ENCODE measurements around the gene UBE2E2. TPM values are rescaled to one million over a fixed set of nuclear protein-coding genes. Genes with fewer than 3 reads are reported as not detected.

UBE2E2 gene
- total RNA-seq, 2 donors from 2014 or later = 23.2 to 34.5 TPM

DNA sequence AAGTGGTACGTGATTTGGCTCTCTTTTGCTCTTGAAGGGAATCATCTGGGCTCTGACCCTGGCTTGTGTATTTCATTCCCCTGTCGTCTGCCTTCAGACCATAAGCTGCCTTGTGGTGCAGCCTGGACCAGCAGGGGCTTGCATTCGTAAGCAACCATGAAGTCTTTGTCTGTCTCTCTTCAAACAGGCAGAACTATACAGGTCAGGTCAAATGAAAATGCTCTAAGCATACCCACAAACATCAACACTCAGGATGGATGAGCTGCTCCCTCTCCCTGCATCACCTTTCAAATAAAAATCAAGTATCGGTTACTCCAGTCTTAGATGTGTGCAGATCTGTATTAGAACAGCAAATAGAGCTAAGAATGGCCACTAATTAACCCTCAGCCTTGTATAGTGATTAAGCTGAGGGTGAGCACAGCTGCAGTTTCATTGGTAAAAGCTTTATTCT lies 334.0 kb downstream of the UBE2E2 start:
- H3K36me3 ChIP-seq (ENCODE audit: control insufficient read depth, insufficient read depth, low read length) = no peaks in the 10 kb centered on the region
- Mint-ChIP-seq H3K4me1 (peaks cover 26% of the 10 kb centered on the region), H3K27ac (peak overlapping the region; percentile 49), H3K9me3 (no peaks in the 10 kb centered on the region), H3K4me3 (no peak overlapping the region), H3K36me3 (ENCODE audit: low read depth) (no peaks in the 10 kb centered on the region), H3K27me3 (ENCODE audit: insufficient read depth) (no peaks in the 10 kb centered on the region)
- peak; percentile 70 for DNase-seq
- H3K4me3 ChIP-seq (ENCODE audit: low read length) = no peak overlapping the region
- peaks cover 5% of the 10 kb centered on the region for H3K4me1 ChIP-seq (ENCODE audit: control insufficient read depth, insufficient read depth, low read length)
- no peak overlapping the region for H3K9ac ChIP-seq (ENCODE audit: extremely low read depth, low read length, poor library complexity, severe bottlenecking)
- no peaks in the 10 kb centered on the region for H3K27me3 ChIP-seq (ENCODE audit: control insufficient read depth, insufficient read depth, low read length, poor library complexity, severe bottlenecking)
- H3K27ac ChIP-seq (ENCODE audit: low read depth, low read length) = peak overlapping the region; percentile 71
- H3K9me3 ChIP-seq (ENCODE audit: control insufficient read depth, low read length) = no peaks in the 10 kb centered on the region
- TF ChIP-seq, protein P1, sequence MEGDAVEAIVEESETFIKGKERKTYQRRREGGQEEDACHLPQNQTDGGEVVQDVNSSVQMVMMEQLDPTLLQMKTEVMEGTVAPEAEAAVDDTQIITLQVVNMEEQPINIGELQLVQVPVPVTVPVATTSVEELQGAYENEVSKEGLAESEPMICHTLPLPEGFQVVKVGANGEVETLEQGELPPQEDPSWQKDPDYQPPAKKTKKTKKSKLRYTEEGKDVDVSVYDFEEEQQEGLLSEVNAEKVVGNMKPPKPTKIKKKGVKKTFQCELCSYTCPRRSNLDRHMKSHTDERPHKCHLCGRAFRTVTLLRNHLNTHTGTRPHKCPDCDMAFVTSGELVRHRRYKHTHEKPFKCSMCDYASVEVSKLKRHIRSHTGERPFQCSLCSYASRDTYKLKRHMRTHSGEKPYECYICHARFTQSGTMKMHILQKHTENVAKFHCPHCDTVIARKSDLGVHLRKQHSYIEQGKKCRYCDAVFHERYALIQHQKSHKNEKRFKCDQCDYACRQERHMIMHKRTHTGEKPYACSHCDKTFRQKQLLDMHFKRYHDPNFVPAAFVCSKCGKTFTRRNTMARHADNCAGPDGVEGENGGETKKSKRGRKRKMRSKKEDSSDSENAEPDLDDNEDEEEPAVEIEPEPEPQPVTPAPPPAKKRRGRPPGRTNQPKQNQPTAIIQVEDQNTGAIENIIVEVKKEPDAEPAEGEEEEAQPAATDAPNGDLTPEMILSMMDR (conservative IDR thresholded peaks at IDR 0.05) = peak; percentile 33
- WGBS, 2 experiments (ENCODE audit: insufficient coverage in 1 of 2, insufficient read length in 1 of 2) = 31 to 45% methylated on average over 3 to 4 of the region's 4 CpGs

DNA sequence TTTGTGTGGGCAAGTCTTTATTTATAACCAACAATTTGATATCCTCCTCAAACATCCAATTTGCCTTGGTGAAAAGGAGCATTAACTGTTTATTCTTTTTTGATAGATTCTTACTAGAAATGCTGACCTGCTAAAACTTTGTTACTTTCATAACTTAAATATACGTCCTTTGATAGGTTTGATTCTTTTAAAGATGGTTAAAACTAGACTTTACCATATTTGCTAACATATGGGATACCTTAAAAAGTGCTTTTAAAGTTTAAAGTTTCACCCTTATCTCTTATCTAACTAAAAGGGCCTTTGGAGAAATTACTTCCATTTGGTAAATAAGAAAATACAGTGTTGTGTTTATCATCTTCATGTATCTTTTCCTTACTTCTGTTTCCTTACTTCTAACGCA lies 336.1 kb downstream of the UBE2E2 start:
- Histone ChIP-seq H3K9me3 (ENCODE audit: control insufficient read depth, low read length) (no peaks in the 10 kb centered on the region), H3K36me3 (ENCODE audit: control insufficient read depth, insufficient read depth, low read length) (no peaks in the 10 kb centered on the region), H3K27me3 (ENCODE audit: control insufficient read depth, insufficient read depth, low read length, poor library complexity, severe bottlenecking) (no peaks in the 10 kb centered on the region), H3K9ac (ENCODE audit: extremely low read depth, low read length, poor library complexity, severe bottlenecking) (no peak overlapping the region), H3K4me3 (ENCODE audit: low read length) (no peak overlapping the region), H3K4me1 (ENCODE audit: control insufficient read depth, insufficient read depth, low read length) (peaks cover 5% of the 10 kb centered on the region), H3K27ac (ENCODE audit: low read depth, low read length) (no peak overlapping the region)
- TF ChIP-seq, protein P1 (conservative IDR thresholded peaks at IDR 0.05) = no peak
- no peaks in the 10 kb centered on the region for H3K36me3 Mint-ChIP-seq (ENCODE audit: low read depth)
- 86% methylated on average over 2 of the region's 2 CpGs; no CpG with 5 or more reads in 1 of the 2 experiments for WGBS, 2 experiments (ENCODE audit: insufficient coverage in 1 of 2, insufficient read length in 1 of 2)
- H3K27ac Mint-ChIP-seq = no peak overlapping the region
- no peak for DNase-seq
- H3K27me3 Mint-ChIP-seq (ENCODE audit: insufficient read depth) = no peaks in the 10 kb centered on the region
- peaks cover 34% of the 10 kb centered on the region for H3K4me1 Mint-ChIP-seq
- no peaks in the 10 kb centered on the region for H3K9me3 Mint-ChIP-seq
- H3K4me3 Mint-ChIP-seq = no peak overlapping the region

DNA sequence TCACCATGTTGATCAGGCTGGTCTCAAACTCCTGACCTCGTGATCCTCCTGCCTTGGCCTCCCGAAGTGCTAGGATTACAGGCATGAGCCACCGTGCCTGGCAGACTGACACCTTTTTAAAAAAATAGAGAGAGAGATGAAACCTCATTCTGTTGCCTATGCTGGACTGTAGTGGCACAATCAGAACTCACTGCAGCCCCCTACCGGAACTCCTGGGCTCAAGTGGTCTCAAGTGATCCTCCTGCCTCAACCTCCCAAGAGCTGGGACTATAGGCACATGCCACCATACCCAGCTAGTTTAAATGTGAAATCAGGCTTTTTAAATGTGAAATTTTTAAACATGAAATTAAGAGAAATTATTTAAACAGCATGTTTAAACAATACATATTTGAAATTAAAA lies 337.5 kb downstream of the UBE2E2 start:
- Histone ChIP-seq H3K4me1 (ENCODE audit: control insufficient read depth, insufficient read depth, low read length) (peaks cover 3% of the 10 kb centered on the region), H3K36me3 (ENCODE audit: control insufficient read depth, insufficient read depth, low read length) (no peaks in the 10 kb centered on the region), H3K9ac (ENCODE audit: extremely low read depth, low read length, poor library complexity, severe bottlenecking) (no peak overlapping the region), H3K27me3 (ENCODE audit: control insufficient read depth, insufficient read depth, low read length, poor library complexity, severe bottlenecking) (no peaks in the 10 kb centered on the region), H3K4me3 (ENCODE audit: low read length) (no peak overlapping the region), H3K27ac (ENCODE audit: low read depth, low read length) (no peak overlapping the region), H3K9me3 (ENCODE audit: control insufficient read depth, low read length) (no peaks in the 10 kb centered on the region)
- no peak for DNase-seq
- peaks cover 31% of the 10 kb centered on the region for H3K4me1 Mint-ChIP-seq
- no peak overlapping the region for H3K4me3 Mint-ChIP-seq
- TF ChIP-seq, protein P1 (conservative IDR thresholded peaks at IDR 0.05) = no peak
- H3K27ac Mint-ChIP-seq = no peak overlapping the region
- H3K9me3 Mint-ChIP-seq = no peaks in the 10 kb centered on the region
- no peaks in the 10 kb centered on the region for H3K27me3 Mint-ChIP-seq (ENCODE audit: insufficient read depth)
- no peaks in the 10 kb centered on the region for H3K36me3 Mint-ChIP-seq (ENCODE audit: low read depth)
- 80 to 83% methylated on average over 3 to 4 of the region's 4 CpGs for WGBS, 2 experiments (ENCODE audit: insufficient coverage in 1 of 2, insufficient read length in 1 of 2)
